HepG2 (cell line): ENCODE measurements around the gene MYPN. TPM values are rescaled to one million over a fixed set of nuclear protein-coding genes. Genes with fewer than 3 reads are reported as not detected.

Source experiments
- AHR ChIP-seq: IDR thresholded peaks from 2 replicates; pipeline ENCODE4 v1.6.1; 2018; ENCODE audit warnings: missing genetic modification reagents, missing compliant biosample characterization
- CREBL2 ChIP-seq: sonication (generic); formaldehyde crosslinking; IDR thresholded peaks from 2 replicates; pipeline ENCODE4 v1.8.1; 2023; ENCODE audit warnings: missing genetic modification reagents, mild to moderate bottlenecking, borderline replicate concordance
- MLXIP ChIP-seq: sonication (generic); formaldehyde crosslinking; IDR thresholded peaks from 2 replicates; pipeline ENCODE4 v1.9.0; 2021; ENCODE audit warnings: missing genetic modification reagents, borderline replicate concordance
- NCOA5 ChIP-seq: sonication (generic); formaldehyde crosslinking; IDR thresholded peaks from 2 replicates; pipeline ENCODE4 v1.4.0; 2020; ENCODE audit warnings: missing genetic modification reagents
- ZFP41 ChIP-seq: sonication (generic); formaldehyde crosslinking; IDR thresholded peaks from 2 replicates; pipeline ENCODE4 v1.4.0; 2020; ENCODE audit warnings: mild to moderate bottlenecking, missing genetic modification reagents, borderline replicate concordance
- ZNF770 ChIP-seq: sonication (generic); formaldehyde crosslinking; IDR thresholded peaks from 2 replicates; pipeline ENCODE4 v1.5.0; 2020; ENCODE audit warnings: mild to moderate bottlenecking, missing genetic modification reagents
- ZNF772 ChIP-seq: sonication (generic); formaldehyde crosslinking; IDR thresholded peaks from 2 replicates; pipeline ENCODE4 v1.5.0; 2020; ENCODE audit warnings: mild to moderate bottlenecking, missing genetic modification reagents
- ZNF883 ChIP-seq: sonication (generic); formaldehyde crosslinking; IDR thresholded peaks from 2 replicates; pipeline ENCODE4 v1.5.1; 2020; ENCODE audit warnings: mild to moderate bottlenecking, missing genetic modification reagents; ENCODE audit errors: not compliant biosample characterization
- polyA plus RNA-seq, 8 experiments: library from polyadenylated mRNA; depleted of rRNA in 3 of 8; stranded (reverse) in 7 of 8; unstranded in 1 of 8; fragments of >200 nt; fragmentation: Illumina TruSeq in 4 of 8; extraction: Trizol in 4 of 8; gene quantifications; 2 replicates each; pipeline versions ENCODE4 v1.2.1 to v1.2.3, GENCODE V29; 2011 to 2016; ENCODE audit warnings: low read depth in 4 of 8, missing spikeins in 1 of 8, mixed read lengths in 1 of 8; ENCODE audit not compliant: insufficient read depth in 1 of 8
- total RNA-seq, 5 experiments: library from RNA; depleted of rRNA; stranded (reverse); fragments of >200 nt; fragmentation: Illumina TruSeq; extraction: Trizol; gene quantifications; 2 replicates each; pipeline ENCODE4 v1.2.3, GENCODE V29; 2016; ENCODE audit warnings: low read depth in 1 of 5
- TF ChIP-seq, protein P1 (sequence below): sonication (generic); formaldehyde crosslinking; IDR thresholded peaks from 2 replicates; pipeline ENCODE4 v1.4.0; 2020; ENCODE audit warnings: mild to moderate bottlenecking, missing genetic modification reagents
- TF ChIP-seq, protein P2 (sequence below): sonication (generic); formaldehyde crosslinking; conservative IDR thresholded peaks from 2 replicates; pipeline ENCODE4 v1.8.1; 2023; ENCODE audit warnings: missing genetic modification reagents
- TF ChIP-seq, protein P3 (sequence below): conservative IDR thresholded peaks from 2 replicates; pipeline ENCODE4 v1.6.1; 2018; ENCODE audit warnings: missing genetic modification reagents
- TF ChIP-seq, protein P4 (sequence below): sonication (generic); formaldehyde crosslinking; IDR thresholded peaks from 2 replicates; pipeline ENCODE4 v1.4.0; 2020; ENCODE audit warnings: missing genetic modification reagents

The MYPN gene
- total and polyA plus RNA-seq, 2 of the 13 experiments (the other 11 are each of a cell fraction or from before 2014, with no cell fraction given), result not detected

GRCh38 chr10:68231106-68231816 is 122.0 kb downstream of the MYPN start (continued):
- TF ChIP-seq, protein P1, sequence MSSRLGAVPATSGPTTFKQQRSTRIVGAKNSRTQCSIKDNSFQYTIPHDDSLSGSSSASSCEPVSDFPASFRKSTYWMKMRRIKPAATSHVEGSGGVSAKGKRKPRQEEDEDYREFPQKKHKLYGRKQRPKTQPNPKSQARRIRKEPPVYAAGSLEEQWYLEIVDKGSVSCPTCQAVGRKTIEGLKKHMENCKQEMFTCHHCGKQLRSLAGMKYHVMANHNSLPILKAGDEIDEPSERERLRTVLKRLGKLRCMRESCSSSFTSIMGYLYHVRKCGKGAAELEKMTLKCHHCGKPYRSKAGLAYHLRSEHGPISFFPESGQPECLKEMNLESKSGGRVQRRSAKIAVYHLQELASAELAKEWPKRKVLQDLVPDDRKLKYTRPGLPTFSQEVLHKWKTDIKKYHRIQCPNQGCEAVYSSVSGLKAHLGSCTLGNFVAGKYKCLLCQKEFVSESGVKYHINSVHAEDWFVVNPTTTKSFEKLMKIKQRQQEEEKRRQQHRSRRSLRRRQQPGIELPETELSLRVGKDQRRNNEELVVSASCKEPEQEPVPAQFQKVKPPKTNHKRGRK, result no peak
- TF ChIP-seq ZFP41 (CRISPR knock-in tag) (no peak), CREBL2 (CRISPR knock-in tag) (no peak), ZNF770 (CRISPR knock-in tag) (0 out of 2 replicates have a peak, but pooled peaks have one; percentile 38), AHR (CRISPR knock-in tag) (no peak), ZNF772 (CRISPR knock-in tag) (no peak), NCOA5 (CRISPR knock-in tag) (no peak), ZNF883 (CRISPR knock-in tag) (peak; percentile 41), MLXIP (peak; percentile 75; the same call in 1 of the 2 replicates)
- TF ChIP-seq, protein P2, sequence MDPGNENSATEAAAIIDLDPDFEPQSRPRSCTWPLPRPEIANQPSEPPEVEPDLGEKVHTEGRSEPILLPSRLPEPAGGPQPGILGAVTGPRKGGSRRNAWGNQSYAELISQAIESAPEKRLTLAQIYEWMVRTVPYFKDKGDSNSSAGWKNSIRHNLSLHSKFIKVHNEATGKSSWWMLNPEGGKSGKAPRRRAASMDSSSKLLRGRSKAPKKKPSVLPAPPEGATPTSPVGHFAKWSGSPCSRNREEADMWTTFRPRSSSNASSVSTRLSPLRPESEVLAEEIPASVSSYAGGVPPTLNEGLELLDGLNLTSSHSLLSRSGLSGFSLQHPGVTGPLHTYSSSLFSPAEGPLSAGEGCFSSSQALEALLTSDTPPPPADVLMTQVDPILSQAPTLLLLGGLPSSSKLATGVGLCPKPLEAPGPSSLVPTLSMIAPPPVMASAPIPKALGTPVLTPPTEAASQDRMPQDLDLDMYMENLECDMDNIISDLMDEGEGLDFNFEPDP (CRISPR knock-in tag), result 0 out of 2 replicates have a peak, but pooled peaks have one; percentile 46
- TF ChIP-seq, protein P3, sequence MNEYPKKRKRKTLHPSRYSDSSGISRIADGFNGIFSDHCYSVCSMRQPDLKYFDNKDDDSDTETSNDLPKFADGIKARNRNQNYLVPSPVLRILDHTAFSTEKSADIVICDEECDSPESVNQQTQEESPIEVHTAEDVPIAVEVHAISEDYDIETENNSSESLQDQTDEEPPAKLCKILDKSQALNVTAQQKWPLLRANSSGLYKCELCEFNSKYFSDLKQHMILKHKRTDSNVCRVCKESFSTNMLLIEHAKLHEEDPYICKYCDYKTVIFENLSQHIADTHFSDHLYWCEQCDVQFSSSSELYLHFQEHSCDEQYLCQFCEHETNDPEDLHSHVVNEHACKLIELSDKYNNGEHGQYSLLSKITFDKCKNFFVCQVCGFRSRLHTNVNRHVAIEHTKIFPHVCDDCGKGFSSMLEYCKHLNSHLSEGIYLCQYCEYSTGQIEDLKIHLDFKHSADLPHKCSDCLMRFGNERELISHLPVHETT, result 0 out of 2 replicates have a peak, but pooled peaks have one; percentile 34
- TF ChIP-seq, protein P4, sequence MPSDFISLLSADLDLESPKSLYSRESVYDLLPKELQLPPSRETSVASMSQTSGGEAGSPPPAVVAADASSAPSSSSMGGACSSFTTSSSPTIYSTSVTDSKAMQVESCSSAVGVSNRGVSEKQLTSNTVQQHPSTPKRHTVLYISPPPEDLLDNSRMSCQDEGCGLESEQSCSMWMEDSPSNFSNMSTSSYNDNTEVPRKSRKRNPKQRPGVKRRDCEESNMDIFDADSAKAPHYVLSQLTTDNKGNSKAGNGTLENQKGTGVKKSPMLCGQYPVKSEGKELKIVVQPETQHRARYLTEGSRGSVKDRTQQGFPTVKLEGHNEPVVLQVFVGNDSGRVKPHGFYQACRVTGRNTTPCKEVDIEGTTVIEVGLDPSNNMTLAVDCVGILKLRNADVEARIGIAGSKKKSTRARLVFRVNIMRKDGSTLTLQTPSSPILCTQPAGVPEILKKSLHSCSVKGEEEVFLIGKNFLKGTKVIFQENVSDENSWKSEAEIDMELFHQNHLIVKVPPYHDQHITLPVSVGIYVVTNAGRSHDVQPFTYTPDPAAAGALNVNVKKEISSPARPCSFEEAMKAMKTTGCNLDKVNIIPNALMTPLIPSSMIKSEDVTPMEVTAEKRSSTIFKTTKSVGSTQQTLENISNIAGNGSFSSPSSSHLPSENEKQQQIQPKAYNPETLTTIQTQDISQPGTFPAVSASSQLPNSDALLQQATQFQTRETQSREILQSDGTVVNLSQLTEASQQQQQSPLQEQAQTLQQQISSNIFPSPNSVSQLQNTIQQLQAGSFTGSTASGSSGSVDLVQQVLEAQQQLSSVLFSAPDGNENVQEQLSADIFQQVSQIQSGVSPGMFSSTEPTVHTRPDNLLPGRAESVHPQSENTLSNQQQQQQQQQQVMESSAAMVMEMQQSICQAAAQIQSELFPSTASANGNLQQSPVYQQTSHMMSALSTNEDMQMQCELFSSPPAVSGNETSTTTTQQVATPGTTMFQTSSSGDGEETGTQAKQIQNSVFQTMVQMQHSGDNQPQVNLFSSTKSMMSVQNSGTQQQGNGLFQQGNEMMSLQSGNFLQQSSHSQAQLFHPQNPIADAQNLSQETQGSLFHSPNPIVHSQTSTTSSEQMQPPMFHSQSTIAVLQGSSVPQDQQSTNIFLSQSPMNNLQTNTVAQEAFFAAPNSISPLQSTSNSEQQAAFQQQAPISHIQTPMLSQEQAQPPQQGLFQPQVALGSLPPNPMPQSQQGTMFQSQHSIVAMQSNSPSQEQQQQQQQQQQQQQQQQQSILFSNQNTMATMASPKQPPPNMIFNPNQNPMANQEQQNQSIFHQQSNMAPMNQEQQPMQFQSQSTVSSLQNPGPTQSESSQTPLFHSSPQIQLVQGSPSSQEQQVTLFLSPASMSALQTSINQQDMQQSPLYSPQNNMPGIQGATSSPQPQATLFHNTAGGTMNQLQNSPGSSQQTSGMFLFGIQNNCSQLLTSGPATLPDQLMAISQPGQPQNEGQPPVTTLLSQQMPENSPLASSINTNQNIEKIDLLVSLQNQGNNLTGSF (CRISPR knock-in tag), result peak; percentile 63; the same call in 1 of the 2 replicates
